GM18907 (cell line): Measurements from ENCODE around the gene ZNF112.
"Not testable (repeated sequence)": the region's sequence is repeated elsewhere in the genome, so short reads cannot be mapped to it uniquely, and the experiment has no call there.

ENCODE experiments used
- ATAC-seq: cut with Tn5 transposase; IDR thresholded peaks from one replicate; pipeline ENCODE4 v1.9.1; 2021; ENCODE audit warnings: mild to moderate bottlenecking, moderate library complexity; ENCODE audit not compliant: unreplicated experiment

The ZNF112 gene

GRCh38 chr19:44356383-44357111, at the start of gene ZNF112:
TSS of gene ZNF112 (minus strand) at chr19:44356680. CDS start at chr19:44340539, 16,141 bp downstream.
- no peak for ATAC-seq

GRCh38 chr19:44401139-44402115, 44.9 kb upstream of the ZNF112 start, which contains the start of gene ZNF285:
TSS of gene ZNF285 (minus strand) at chr19:44401608. CDS start at chr19:44397213, 4,395 bp downstream.
- ATAC-seq, result peak; percentile 86

GRCh38 chr19:44389268-44389667, 32.8 kb upstream of the ZNF112 start:
- not testable (repeated sequence) for ATAC-seq

- no peak for ATAC-seq
Observed at GRCh38 chr19:44374789-44375188, 18.3 kb upstream of the ZNF112 start.

GRCh38 chr19:44371815-44372480, 15.5 kb upstream of the ZNF112 start:
- ATAC-seq, result no peak

- ATAC-seq, result no peak
Observed at GRCh38 chr19:44367024-44367423, 10.5 kb upstream of the ZNF112 start.

- ATAC-seq, result no peak
Observed at GRCh38 chr19:44346556-44346955, 9.9 kb downstream of the ZNF112 start.

GRCh38 chr19:44345959-44346358, 10.5 kb downstream of the ZNF112 start:
- ATAC-seq, result no peak

GRCh38 chr19:44344255-44344654, 12.2 kb downstream of the ZNF112 start:
- no peak for ATAC-seq

GRCh38 chr19:44341794-44342193, 14.7 kb downstream of the ZNF112 start:
- ATAC-seq, result no peak

GRCh38 chr19:44334639-44335038, 21.8 kb downstream of the ZNF112 start:
- ATAC-seq, result not testable (repeated sequence)

- no peak for ATAC-seq
Observed at GRCh38 chr19:44332145-44332544, 24.3 kb downstream of the ZNF112 start.

- no peak for ATAC-seq
Observed at GRCh38 chr19:44315883-44316282, 40.6 kb downstream of the ZNF112 start.

GRCh38 chr19:44313231-44313630, 43.2 kb downstream of the ZNF112 start:
- ATAC-seq, result no peak

- ATAC-seq, result no peak
Observed at GRCh38 chr19:44308011-44308410, 48.5 kb downstream of the ZNF112 start.

- no peak for ATAC-seq
Observed at GRCh38 chr19:44306283-44306682, 50.2 kb downstream of the ZNF112 start.

- no peak for ATAC-seq
Observed at GRCh38 chr19:44305457-44305856, 51.0 kb downstream of the ZNF112 start.

- ATAC-seq, result peak; percentile 89
Observed at GRCh38 chr19:44304659-44305193, 51.8 kb downstream of the ZNF112 start, which contains the start of gene ZNF235. TSS of gene ZNF235 (minus strand) at chr19:44305025. CDS start at chr19:44303404, 1,621 bp downstream.

- no peak for ATAC-seq
Observed at GRCh38 chr19:44303976-44304568, 52.4 kb downstream of the ZNF112 start.

GRCh38 chr19:44303320-44303719, 53.2 kb downstream of the ZNF112 start:
- no peak for ATAC-seq
